PFSK-1 (cell line): ENCODE measurements around the gene EML1.

Experiments used
- FOXP2 ChIP-seq: optimal IDR thresholded peaks from 2 replicates; pipeline ENCODE3; 2011; ENCODE audit warnings: borderline replicate concordance, control low read depth, inconsistent platforms; ENCODE audit not compliant: insufficient read depth; ENCODE audit errors: extremely low read length, extremely low read depth
- POLR2AphosphoS5 ChIP-seq: IDR thresholded peaks from 2 replicates; pipeline ENCODE4 v1.6.1; 2012; ENCODE audit warnings: low read depth, mild to moderate bottlenecking, control low read depth, low read length, moderate library complexity
- SIN3A ChIP-seq: IDR thresholded peaks from 2 replicates; pipeline ENCODE4 v1.6.1; 2012; ENCODE audit warnings: mild to moderate bottlenecking, low read length, moderate library complexity, borderline replicate concordance; ENCODE audit not compliant: insufficient read depth
- TAF1 ChIP-seq: IDR thresholded peaks from 2 replicates; pipeline ENCODE4 v1.6.1; 2012; ENCODE audit warnings: low read length, control low read depth, borderline replicate concordance; ENCODE audit not compliant: insufficient read depth
- TF ChIP-seq, protein P1 (sequence below), 2 experiments: IDR thresholded peaks; 2 replicates each; pipeline versions ENCODE4 v1.6.1 to v1.8.0; 2011 to 2012; ENCODE audit warnings: low read depth in 2 of 2, low read length in 2 of 2, control low read depth in 1 of 2, inconsistent platforms in 1 of 2, mild to moderate bottlenecking in 1 of 2, moderate library complexity in 1 of 2; ENCODE audit not compliant: insufficient read depth in 1 of 2

EML1 gene

GRCh38 chr14:99879401-99880295, 86.4 kb downstream of the EML1 start:
- no peak for TF ChIP-seq POLR2AphosphoS5
- no peak for TF ChIP-seq TAF1
- TF ChIP-seq SIN3A = no peak
- TF ChIP-seq, protein P1, sequence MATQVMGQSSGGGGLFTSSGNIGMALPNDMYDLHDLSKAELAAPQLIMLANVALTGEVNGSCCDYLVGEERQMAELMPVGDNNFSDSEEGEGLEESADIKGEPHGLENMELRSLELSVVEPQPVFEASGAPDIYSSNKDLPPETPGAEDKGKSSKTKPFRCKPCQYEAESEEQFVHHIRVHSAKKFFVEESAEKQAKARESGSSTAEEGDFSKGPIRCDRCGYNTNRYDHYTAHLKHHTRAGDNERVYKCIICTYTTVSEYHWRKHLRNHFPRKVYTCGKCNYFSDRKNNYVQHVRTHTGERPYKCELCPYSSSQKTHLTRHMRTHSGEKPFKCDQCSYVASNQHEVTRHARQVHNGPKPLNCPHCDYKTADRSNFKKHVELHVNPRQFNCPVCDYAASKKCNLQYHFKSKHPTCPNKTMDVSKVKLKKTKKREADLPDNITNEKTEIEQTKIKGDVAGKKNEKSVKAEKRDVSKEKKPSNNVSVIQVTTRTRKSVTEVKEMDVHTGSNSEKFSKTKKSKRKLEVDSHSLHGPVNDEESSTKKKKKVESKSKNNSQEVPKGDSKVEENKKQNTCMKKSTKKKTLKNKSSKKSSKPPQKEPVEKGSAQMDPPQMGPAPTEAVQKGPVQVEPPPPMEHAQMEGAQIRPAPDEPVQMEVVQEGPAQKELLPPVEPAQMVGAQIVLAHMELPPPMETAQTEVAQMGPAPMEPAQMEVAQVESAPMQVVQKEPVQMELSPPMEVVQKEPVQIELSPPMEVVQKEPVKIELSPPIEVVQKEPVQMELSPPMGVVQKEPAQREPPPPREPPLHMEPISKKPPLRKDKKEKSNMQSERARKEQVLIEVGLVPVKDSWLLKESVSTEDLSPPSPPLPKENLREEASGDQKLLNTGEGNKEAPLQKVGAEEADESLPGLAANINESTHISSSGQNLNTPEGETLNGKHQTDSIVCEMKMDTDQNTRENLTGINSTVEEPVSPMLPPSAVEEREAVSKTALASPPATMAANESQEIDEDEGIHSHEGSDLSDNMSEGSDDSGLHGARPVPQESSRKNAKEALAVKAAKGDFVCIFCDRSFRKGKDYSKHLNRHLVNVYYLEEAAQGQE (IDR thresholded peaks at IDR 0.05; ENCODE audit: insufficient read depth in 1 of 2, low read depth in 2 of 2, low read length in 2 of 2) = no peak
- no peak for TF ChIP-seq FOXP2

DNA sequence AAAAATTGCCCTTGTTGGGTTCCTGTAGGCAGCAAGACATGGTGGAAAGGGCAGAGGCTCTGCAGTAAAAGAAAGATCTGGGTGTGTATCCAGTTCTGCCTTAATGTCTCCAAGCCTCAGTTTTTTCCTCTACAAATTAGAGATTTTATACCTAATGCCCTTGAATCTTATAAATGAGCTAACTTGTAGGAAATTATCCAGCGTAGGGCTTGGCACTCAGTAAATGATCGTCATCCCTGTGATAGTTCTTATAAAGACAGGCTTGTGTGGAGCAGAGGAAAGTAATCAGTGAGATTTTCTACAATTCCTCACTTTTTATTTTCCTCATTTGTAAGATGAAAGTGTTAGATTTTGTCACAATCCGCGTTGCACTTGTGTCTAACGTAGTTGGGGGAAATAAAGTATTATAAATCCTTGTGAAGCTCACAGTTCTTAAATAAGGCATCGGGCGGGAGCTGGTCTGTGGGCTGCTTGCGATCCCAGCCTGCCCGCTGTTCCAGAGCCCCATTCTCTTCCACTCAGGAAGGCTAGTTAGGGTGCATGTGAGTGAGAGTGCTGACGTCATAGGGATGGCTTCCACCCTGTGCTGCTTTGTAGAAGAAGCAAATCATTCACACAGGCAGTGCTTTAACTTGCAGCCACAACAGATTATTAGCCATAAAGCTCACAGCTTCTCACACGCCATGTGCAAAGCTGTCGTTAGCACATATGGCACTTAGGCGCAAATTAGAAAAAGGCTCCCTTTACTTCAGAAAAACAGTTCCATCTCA, 87.6 kb downstream of the EML1 start:
- TF ChIP-seq SIN3A = no peak
- TF ChIP-seq TAF1 = no peak
- TF ChIP-seq FOXP2 = no peak
- TF ChIP-seq POLR2AphosphoS5 = no peak
- TF ChIP-seq, protein P1 (IDR thresholded peaks at IDR 0.05; ENCODE audit: insufficient read depth in 1 of 2, low read depth in 2 of 2, low read length in 2 of 2) = no peak

- TF ChIP-seq POLR2AphosphoS5 (no peak), TAF1 (no peak), FOXP2 (no peak), SIN3A (no peak)
- TF ChIP-seq, protein P1 (IDR thresholded peaks at IDR 0.05; ENCODE audit: insufficient read depth in 1 of 2, low read depth in 2 of 2, low read length in 2 of 2) = no peak
Measured at GRCh38 chr14:99883866-99884650, 90.8 kb downstream of the EML1 start.

- TF ChIP-seq FOXP2 (no peak), POLR2AphosphoS5 (no peak), TAF1 (no peak), SIN3A (no peak)
- TF ChIP-seq, protein P1 (IDR thresholded peaks at IDR 0.05; ENCODE audit: insufficient read depth in 1 of 2, low read depth in 2 of 2, low read length in 2 of 2) = no peak
Measured at GRCh38 chr14:99884834-99885648, 91.8 kb downstream of the EML1 start.
